Breast epithelium (tissue), 3 donors: ENCODE results near the gene METTL1.

ENCODE experiments used
- POLR2A ChIP-seq: fragments of 450-650 bp; IDR thresholded peaks from one replicate; pipeline ENCODE4 v1.6.1; 2016; ENCODE audit warnings: antibody characterized with exemption, mild to moderate bottlenecking, moderate library complexity
- POLR2AphosphoS5 ChIP-seq, 3 donors: sonication (generic); formaldehyde crosslinking; IDR thresholded peaks; one replicate each; pipeline ENCODE4 v1.6.1; 2017; ENCODE audit warnings: antibody characterized with exemption in 3 of 3
- TF ChIP-seq, protein P1 (sequence below), 3 donors: fragments of 450-650 bp; IDR thresholded peaks; one replicate each; pipeline ENCODE4 v1.5.1; 2016 to 2017; ENCODE audit warnings: antibody characterized with exemption in 3 of 3, mild to moderate bottlenecking in 3 of 3, moderate library complexity in 3 of 3

DNA sequence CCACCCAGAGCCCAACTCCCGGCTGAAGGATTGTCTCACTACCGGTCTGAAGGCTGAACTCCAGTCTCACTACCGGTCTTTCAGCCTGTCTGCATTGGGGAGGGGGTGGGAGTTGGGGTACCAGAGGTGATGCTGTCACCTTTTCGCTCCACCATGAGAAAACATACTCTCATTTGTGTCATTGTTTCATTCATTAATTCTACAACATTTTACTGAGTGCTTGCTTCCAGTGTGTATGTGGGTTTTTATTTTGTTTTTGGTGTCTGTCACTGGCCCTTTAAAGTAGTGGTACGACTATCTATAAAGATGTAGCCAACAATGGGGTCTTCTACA lies 19.3 kb downstream of the METTL1 start:
- TF ChIP-seq, protein P1, sequence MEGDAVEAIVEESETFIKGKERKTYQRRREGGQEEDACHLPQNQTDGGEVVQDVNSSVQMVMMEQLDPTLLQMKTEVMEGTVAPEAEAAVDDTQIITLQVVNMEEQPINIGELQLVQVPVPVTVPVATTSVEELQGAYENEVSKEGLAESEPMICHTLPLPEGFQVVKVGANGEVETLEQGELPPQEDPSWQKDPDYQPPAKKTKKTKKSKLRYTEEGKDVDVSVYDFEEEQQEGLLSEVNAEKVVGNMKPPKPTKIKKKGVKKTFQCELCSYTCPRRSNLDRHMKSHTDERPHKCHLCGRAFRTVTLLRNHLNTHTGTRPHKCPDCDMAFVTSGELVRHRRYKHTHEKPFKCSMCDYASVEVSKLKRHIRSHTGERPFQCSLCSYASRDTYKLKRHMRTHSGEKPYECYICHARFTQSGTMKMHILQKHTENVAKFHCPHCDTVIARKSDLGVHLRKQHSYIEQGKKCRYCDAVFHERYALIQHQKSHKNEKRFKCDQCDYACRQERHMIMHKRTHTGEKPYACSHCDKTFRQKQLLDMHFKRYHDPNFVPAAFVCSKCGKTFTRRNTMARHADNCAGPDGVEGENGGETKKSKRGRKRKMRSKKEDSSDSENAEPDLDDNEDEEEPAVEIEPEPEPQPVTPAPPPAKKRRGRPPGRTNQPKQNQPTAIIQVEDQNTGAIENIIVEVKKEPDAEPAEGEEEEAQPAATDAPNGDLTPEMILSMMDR (IDR thresholded peaks at IDR 0.05) = no peak
- no peak for TF ChIP-seq POLR2A
- TF ChIP-seq POLR2AphosphoS5 (IDR thresholded peaks at IDR 0.05) = no peak
